ENCODE data around the gene VAPB.

- TF ChIP-seq EZH2phosphoT487 (IDR thresholded peaks at IDR 0.05; ENCODE audit: insufficient read depth, low read depth) (no peak), EZH2 (IDR thresholded peaks at IDR 0.05; ENCODE audit: insufficient read depth, poor library complexity, severe bottlenecking) (no peak)
Measured at GRCh38 chr20:58453391-58453790, 64.4 kb downstream of the VAPB start.

All from GM23248 (cell line).